NCI-H2107 (cell line): ENCODE results near the gene ARSA.
"Not testable (repeated sequence)": the region's sequence is repeated elsewhere in the genome, so short reads cannot be mapped to it uniquely, and the experiment has no call there.

Experiments
- DNase-seq: peaks from one replicate; lab custom pipeline; 2025; lab: John Stamatoyannopoulos, UW

ARSA gene

DNA sequence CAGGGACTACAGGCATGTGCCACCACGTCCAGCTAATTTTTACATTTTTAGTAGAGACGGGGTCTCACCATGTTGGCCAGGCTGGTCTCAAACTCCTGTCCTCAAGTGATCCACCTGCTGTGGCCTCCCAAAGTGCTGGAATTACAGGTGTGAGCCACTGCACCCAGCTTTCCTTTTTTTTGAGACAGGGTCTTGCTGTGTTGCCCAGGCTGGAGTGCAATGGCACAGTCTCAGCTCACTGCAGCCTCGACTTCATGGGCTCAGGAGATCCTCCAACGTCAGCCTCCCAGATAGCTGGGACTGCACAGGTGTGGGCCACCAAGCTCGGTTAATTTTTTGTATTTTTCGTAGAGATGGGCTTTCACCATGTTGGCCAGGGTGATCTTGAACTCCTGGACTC is 26.7 kb upstream of the ARSA start:
- DNase-seq, result not testable (repeated sequence)

- no peak for DNase-seq
These were observed 25.3 kb upstream of the ARSA start for GRCh38 chr22:50653256-50653655.

- DNase-seq, result not testable (repeated sequence)
These were observed 15.8 kb upstream of the ARSA start for GRCh38 chr22:50643821-50644101.

GRCh38 chr22:50643021-50643820 is 15.3 kb upstream of the ARSA start:
- not testable (repeated sequence) for DNase-seq

GRCh38 chr22:50641696-50642607 is 14.0 kb upstream of the ARSA start:
- DNase-seq, result no peak

- DNase-seq, result no peak
These were observed 13.1 kb upstream of the ARSA start for GRCh38 chr22:50640857-50641647.

GRCh38 chr22:50640296-50640695 is 12.3 kb upstream of the ARSA start:
- DNase-seq, result not testable (repeated sequence)

DNA sequence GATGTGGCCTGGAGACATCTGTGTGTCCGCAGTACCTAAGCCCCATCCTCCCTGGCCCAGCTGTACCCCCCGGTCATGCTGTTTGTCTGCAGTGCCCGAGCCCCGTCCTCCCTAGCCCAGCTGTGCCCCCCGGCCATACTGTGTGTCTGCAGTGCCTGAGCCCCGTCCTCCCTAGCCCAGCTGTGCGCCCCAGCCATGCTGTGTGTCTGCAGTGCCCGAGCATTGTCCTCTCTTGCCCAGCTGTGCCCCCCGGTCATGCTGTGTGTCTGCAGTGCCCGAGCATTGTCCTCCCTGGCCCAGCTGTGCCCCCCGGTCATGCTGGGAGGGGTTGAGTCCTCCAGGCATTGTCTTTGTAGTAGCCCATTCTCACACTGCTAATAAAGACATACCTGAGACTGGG is 7.6 kb upstream of the ARSA start:
- no peak for DNase-seq

- DNase-seq, result no peak
These were observed 5.8 kb upstream of the ARSA start for GRCh38 chr22:50633771-50634170.

DNA sequence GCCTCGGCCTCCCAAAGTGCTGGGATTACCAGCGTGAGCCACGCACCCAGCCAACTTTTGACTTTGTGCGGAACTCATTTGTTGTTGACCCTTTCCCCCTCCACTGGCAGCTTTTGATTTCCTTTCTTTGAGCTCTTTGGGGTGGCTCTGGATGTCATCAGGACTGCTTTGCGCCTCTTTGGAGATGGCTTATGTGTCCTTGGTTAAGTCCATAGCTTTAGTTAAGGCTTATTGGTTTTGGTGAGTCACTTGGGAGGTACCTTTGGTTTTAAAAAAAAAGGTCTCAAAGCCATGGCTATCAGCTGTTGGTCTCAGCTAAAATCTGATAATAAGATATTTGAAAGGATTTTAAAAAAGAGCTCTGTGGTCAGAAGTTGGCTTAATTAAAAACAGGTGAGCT is 5.1 kb upstream of the ARSA start:
- DNase-seq, result no peak

- no peak for DNase-seq
These were observed 2.4 kb upstream of the ARSA start for GRCh38 chr22:50630376-50630775.

DNA sequence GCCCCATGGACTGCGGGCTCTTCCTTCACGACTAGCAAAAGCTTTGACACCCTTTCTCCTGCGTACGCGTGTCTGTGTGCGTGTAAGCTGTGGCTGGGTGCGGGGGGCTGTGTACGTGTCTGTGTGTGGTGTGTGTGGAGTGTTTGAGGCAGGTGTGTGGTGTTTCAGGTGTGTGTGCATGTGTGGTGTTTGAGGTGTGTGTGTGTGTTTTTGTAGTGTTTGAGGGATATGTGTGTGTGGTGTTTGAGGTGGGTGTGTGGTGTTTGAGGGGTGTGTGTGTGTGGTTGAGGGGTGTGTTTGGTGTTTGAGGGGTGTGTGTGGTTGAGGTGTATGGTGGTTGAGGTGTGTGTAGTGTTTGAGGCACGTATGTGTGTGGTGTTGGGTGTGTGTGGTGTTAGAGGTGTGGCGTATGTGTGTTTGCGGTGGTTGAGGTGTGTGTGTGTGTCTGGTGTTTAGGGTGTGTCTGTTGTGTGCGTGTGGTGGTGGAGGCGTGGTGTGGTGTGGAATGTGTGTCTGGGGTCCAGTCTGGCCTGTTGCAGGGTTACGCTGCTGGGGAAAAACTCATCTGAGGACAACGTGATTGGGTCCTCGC is 687 bp upstream of the ARSA start:
- DNase-seq, result no peak

- no peak for DNase-seq
These were observed 906 bp downstream of the ARSA start for GRCh38 chr22:50626850-50627641.

DNA sequence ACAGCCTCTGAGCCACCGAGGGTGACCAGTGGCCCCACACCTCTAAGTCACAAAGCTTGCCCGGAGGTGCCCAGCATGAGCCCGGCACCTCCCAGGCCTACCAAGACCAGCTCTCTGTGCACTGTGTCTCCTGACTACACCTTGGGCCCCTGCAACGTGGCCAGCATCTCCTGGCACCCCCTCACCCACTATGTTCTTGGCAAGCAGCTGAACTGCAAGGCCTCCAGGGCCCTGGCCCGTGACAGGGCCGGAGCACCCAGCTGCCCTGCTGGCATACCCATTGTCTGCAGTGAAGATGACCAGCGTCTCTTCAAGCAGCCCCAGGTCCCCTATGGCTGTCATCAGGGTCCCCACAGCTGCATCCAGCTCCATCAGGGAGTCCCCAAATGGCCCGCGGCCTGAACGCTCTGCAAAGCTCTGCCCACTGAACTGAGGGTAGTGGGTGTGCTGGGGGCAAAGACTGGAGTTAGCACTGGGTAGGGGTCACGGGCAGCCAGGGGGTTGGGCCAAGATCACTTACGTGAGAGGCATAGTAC is 1.6 kb downstream of the ARSA start:
- no peak for DNase-seq

DNA sequence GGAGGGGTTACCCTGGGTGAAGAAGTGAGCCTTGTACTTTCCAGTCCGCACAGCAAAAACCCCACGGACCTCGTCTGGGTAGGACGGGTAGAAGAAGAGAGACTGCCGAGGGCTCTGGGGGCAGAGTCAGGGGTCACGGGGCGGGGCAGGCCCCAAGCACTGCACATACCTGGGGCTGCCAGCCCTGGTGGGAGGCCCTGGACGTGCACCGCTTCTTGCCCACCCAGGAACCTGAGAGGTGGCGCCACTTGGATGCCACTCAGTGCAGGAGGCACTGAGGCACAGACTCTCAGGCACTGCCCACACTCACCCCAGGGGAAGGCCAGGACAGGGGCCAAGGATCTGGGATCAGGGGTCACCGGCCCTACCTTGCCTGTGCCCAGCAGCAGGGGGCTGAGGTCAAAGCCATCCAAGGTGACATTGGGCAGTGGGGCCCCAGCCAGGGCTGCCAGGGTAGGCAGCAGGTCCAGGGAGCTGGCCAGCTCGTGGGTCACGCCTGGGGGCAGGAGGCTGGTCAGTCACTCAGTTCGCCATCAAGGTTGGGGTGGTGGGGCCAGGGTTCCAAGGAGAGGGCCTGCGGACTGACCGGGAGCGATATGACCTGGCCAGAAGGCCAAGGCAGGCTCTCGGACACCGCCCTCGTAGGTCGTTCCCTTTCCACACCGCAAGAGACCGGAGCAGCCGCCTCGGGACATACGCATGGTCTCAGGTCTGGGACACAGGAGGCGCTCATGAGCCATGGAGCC is 2.2 kb downstream of the ARSA start:
- no peak for DNase-seq

DNA sequence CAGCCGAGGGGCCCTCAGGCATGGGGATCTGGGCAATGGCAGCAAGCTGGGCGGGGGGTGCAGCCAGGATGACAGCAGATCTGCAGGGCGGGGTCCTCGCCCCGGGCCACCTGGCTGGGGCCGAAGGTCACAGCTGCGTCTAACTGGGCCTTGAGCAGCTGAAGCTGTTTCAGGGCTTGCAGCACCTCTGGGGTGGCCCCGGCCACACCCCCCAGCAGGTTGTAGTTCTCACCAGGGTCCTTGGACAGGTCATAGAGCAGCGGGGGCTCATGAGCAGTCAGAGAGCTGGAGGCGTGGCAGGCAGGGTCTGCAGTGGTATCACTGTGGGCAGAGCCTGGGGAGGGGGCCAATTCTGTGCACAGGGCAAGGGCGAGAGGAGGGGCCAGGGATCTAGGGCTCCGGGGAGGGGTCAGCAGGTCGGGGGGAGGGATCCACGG is 2.8 kb downstream of the ARSA start:
- no peak for DNase-seq

DNA sequence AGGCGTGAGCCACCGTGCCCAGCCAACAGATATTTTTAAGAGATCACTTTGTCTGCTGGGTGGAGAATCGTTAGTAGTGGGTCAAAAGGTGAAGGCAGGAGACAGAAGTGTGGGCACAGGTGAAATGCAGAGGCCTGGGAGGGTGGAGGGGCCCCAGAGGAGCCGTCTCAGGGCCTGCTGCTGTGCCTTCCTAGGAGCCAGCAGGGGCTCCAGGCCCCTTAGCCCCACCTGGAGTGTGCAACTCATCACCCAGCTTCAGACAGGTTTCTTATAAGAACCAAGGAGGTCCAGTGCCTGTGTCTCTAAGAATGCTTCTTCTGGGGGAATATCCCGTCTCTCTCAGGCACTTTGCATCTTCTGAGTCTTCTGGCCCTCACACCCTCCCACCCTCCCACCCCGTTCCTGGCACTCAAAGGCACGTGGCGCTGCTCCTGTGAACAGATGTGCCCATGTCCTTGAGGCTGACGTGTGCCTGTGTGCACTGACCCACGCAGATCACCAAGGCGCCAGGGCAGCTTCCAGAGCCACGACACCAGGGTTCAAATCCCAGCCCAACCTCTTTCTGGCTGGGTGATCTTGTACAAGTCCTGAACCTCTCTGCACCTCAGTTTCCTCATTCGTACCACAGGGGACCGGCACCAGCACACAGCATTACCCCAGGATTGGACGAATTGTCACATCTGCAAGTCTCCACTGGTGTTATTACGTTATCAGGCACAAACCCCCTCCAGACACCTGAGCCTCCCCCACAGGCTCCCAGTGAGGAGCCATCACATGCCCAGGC is 3.4 kb downstream of the ARSA start:
- no peak for DNase-seq

- no peak for DNase-seq
These were observed 5.1 kb downstream of the ARSA start for GRCh38 chr22:50622723-50623327.
